Measurements from ENCODE around the gene MAPKBP1.
"Not testable (repeated sequence)": the region's sequence is repeated elsewhere in the genome, so short reads cannot be mapped to it uniquely, and the experiment has no call there.

MAPKBP1 gene, protein sequence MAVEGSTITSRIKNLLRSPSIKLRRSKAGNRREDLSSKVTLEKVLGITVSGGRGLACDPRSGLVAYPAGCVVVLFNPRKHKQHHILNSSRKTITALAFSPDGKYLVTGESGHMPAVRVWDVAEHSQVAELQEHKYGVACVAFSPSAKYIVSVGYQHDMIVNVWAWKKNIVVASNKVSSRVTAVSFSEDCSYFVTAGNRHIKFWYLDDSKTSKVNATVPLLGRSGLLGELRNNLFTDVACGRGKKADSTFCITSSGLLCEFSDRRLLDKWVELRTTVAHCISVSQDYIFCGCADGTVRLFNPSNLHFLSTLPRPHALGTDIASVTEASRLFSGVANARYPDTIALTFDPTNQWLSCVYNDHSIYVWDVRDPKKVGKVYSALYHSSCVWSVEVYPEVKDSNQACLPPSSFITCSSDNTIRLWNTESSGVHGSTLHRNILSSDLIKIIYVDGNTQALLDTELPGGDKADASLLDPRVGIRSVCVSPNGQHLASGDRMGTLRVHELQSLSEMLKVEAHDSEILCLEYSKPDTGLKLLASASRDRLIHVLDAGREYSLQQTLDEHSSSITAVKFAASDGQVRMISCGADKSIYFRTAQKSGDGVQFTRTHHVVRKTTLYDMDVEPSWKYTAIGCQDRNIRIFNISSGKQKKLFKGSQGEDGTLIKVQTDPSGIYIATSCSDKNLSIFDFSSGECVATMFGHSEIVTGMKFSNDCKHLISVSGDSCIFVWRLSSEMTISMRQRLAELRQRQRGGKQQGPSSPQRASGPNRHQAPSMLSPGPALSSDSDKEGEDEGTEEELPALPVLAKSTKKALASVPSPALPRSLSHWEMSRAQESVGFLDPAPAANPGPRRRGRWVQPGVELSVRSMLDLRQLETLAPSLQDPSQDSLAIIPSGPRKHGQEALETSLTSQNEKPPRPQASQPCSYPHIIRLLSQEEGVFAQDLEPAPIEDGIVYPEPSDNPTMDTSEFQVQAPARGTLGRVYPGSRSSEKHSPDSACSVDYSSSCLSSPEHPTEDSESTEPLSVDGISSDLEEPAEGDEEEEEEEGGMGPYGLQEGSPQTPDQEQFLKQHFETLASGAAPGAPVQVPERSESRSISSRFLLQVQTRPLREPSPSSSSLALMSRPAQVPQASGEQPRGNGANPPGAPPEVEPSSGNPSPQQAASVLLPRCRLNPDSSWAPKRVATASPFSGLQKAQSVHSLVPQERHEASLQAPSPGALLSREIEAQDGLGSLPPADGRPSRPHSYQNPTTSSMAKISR (N-terminal part only)

DNA sequence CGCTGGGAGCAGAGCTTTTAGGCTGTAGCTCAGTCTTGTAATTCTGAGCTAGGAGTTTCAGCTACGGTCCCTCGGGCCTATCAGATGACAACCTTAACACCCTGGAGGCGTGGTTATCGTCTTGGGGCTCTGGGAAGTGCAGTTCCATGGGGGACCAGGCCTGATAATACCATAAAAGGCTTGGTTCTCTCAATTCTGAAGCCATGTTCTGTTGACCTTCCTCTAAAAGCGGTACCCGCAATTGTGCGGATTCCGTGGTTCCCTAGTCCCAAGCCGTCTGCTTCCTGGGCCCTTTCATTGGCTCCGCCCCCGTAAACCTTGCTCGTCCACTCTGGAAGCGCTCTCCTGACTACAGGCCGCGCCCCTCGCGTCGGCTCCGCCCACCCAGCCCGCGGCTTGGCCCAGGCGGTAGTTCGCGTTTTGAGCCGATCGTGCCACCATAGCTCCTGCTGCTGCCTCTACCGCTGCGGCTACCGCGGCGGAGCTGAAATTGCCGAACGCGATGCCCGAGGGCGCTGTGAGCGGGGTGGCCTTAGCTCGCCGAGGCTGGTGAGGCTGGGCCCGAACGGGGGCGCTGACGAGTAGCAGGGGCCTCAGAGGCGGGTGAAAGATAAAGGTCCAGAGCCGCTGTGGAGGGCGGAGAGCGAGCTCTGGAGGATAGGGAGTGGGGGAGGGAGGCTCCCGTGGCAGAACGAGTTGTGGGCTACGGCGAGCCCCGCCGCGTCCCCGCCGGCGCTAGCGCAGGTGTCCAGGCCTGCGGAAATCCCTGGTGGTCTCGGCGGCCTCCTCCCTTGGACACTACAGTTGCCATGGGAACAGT, at the start of gene MAPKBP1:
Gene MAPKBP1 (plus strand): TSS at position 423 of the 820 bp plus-strand sequence. CDS start 792 bp downstream, outside the sequence.
- DNase-seq = peak; percentile 88 to 95

DNA sequence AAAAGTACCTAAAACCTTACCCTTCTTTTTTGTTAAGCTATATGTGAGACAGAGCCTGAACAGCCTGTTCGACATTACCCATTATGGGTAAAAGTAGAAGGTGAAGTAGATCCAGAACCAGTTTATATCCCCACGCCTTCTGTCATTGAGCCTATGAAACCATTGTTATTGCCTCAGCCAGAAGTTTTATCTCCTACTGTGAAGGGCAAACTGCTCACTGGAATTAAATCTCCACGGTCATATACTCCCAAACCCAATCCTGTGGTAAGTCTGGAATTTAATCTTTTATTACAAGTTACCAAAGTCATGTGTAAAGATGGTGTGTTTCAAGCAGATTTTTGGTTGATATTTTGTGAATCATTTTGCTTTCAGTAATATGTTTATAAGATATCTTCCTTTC, 47.1 kb upstream of the MAPKBP1 start:
- no peak for DNase-seq

DNA sequence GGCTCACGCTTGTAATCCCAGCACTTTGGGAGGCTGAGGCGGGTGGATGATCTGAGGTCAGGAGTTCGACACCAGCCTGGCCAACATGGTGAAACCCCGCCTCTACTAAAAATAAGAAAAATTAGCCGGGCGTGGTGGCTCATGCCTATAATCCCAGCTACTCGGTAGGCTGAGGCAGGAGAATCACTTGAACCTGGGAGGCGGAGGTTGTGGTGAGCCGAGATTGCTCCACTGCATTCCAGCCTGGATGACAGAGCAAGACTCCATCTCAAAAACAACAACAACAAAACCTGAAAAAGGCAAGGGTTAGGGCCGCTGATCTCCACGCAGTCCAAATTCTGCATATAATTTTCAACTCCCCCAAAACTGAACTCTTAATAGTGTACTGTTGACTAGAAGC, 46.2 kb upstream of the MAPKBP1 start:
- DNase-seq = not testable (repeated sequence)

DNA sequence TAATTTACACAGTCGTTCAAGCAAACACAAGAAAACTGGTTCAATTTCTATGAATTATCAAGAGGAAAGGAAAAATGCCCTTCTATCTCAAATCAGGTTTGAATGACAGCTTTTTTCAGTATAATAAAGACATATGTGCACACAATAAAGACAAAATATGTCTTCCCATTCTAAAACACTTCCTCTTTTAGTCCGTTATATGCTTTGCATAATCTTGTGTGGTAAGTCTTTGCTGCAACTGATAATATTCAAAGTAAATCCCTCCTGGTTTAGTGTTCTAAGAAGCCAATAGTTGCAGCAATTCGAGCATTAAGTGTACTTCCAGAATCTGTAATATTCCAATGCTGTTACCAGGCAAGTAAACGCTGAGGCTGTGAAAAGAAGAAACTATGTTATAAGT, 43.7 kb upstream of the MAPKBP1 start:
- no peak for DNase-seq

DNA sequence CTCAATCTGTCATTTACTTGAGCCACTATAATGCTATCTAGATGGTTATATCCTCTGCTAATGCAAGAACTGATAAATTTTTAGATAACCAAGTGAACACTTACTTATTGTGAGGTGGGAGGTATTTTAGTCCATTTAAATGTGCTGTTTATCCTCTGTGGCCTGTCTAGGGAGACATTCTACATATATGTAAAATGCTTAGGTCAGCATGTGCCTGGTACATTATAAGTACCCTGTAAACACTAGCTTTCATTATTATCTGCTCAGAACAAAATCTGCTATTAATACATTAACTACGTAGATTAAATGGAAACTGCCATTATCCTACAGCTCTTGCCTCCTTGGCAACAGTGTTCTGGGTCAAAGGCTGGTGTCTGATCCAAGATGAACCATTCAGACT, 41.8 kb upstream of the MAPKBP1 start:
- DNase-seq = no peak

DNA sequence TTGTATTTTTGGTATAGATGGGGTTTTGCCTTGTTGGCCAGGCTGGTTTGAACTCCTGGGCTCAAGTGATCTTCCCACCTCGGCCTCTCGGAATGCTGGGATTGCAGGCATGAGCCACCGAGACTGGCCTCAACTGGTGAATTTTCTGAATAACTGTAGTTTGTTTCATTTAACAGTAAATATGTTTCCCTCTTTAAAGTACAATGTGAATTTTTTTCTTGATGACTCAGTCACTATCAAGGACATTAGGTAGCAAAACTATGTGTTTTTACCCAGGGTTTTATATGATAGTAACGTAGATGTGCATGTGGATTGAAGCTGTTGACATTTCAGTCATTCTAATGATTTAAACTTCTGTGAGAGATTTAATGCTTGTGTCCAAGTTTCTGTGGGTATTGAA, 40.2 kb upstream of the MAPKBP1 start:
- no peak for DNase-seq

DNA sequence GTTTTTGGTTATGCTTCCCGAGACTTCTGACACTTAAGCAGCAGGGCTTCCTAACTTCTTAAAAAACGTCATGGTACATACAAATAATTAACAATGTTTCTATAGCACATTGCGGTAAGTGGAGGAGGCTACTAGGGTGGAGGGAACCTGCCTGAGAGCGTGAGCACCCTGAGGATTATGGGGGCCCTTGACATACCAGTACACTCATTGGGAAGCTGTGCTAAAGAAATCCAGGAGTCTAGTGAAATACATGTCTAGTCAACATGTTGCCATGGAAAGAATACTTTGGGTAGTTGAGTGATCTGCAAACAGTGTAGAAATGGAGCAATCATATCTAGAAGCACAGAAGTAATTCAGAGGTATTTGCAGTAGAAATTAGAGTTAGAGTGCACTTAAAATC, 39.2 kb upstream of the MAPKBP1 start:
- DNase-seq = no peak

DNA sequence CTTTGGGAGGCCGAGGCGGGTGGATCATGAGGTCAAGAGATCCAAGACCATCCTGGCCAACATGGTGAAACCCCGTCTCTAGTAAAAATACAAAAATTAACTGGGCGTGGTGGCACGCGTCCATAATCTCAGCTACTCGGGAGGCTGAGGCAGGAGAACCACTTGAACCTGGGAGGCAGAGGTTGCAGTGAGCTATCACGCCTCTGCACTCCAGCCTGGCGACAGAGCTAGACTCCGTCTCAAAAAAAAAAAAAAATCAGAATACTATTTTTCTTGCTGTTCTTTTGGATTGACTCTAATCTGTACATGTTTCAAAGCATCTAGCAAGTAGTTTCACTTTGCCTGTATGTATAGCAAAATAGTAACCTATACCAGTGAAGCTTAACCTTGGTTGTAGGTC, 38.8 kb upstream of the MAPKBP1 start:
- not testable (repeated sequence) for DNase-seq

DNA sequence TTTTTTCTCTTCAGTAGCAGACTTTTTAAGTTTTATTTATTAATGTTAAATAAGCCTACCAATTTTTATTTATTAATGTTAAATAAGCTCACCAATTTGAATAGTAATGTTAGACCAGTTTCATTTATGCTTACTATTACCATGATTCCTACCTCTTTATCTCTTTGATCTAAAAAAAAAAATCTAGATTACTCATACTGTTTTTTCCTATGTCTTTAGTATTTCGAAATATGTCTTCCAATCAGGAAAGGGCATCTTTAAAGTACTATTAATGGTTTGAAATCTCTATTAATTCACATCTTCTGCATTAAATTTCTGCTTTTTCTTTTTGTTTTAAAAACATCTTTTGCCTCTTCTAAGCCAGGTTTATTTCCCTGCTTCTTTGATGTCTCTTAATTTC, 27.5 kb upstream of the MAPKBP1 start:
- no peak for DNase-seq

DNA sequence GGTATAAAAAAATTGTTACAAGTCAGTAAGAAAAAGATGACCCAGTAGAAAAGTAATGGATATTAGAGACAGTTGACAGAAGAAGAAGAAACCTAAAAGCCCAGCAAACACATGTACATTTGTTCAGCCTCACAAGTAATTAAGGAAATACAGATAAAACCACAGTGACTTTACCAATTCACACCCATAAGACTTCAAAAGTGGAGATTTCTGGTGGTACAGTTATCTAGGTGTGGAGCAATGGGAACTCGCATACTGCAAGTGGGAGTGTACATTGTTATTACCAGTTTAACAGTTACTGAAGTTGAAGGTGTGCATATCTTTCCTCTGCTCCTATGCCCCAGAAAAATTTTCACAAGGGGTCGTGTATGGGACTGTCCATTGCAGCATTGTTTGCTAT, 18.1 kb upstream of the MAPKBP1 start:
- DNase-seq = no peak

DNA sequence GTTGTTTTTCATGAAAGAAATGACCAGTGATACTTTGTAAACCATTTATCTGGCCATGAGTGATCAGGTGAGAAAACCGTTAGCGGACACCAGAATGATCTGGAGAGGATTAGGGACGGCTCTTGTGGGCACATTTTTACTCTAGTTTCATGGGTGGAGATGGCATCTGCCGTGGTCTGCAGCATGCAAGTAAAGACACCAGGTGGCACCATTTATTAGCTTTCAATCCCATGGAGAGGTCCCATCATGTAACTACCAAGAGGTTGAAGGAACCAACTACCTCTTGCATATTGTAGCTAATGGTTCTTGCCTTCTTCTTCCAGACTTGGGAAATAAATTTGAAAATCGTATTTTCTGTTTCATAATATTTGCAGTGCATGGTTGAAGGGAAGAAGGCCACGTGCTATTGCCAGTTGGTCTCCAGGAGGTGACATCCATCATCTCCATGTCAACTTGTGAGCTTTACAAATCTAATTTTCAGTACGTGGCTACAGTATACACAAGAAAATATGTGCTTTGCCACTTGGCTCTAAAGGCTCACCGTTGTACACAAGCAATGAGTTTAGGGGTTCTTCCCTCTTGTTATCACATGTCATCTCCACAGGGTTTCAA, 1.5 kb upstream of the MAPKBP1 start:
- peak in 1 of 2 experiments; percentile 62 for DNase-seq

DNA sequence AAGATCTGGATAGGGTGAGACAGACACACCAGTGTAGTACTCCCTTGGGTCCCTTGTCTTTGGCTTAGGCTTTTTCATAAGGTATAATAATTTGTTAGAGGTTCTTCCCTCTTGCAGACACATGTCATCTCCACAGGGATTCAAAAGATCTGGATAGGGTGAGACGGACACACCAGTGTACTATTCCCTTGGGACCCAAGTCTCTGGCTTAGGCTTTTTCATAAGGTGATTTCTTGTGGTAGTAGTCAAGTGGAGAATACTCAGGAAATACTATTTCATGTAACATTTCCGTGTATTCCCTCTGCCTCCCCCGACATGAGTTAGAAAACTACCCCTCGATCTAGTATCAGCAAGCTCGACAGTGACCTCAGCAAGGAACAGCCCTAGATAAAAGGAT, 954 bp upstream of the MAPKBP1 start:
- no peak for DNase-seq

DNA sequence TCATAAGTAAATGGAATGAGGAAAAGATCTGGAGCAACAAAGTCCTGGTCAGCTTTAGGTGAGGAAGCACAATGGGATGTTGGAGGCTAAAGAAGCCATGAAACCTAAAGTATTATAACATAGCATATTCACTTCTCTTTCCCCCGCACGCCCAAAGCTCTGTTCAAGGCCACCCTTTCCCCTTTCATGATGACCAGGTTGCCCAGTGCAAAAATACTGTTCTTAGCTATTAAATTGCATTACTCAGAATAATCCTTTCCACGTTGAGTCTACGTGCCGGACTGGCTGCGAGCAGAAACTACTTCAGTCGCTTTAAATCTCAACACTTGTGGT, 589 bp upstream of the MAPKBP1 start:
- DNase-seq = no peak

DNA sequence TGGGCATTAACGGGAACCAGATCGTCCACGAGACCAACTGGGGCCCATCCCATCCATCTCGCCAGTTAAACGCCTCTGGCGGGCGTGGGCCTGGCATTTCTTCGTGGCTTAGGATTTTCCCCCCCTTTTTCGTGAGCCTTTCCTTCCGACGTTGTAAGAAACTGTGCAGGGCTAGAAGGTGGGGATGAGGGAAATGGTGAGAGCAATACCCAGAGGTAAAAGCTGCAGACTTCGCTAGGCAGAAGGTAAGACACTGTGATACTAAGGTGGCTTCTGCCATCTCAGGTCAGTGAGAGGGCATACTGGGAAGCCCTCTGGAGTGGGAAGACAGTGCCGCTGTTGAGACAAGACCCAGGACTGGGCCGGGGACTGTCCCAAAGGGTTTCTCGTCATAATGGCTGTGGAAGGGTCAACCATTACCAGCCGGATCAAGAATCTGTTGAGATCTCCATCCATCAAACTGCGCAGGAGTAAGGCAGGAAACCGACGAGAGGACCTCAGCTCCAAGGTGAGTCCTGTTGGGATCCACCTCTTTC, 666 bp downstream of the MAPKBP1 start:
- DNase-seq = no peak

DNA sequence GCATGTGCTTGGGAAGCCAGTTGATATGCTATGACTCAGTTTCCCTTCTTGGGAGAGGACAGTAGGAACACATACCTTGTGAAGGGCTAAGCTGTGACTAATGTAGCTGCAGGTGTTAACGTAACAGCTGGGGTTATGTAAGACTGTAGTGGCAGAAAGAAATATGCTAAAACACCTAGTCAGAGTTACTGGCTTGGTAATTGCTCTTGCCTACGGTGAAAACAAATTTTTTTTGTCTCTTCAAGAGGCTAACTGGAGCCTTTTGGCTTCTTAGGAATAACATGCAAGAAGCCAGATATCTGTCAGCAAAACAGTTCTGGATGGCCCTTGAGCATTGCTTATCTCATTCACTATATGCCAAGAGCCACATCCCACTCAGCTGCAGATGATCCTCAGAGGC, 1.4 kb downstream of the MAPKBP1 start:
- DNase-seq = no peak

DNA sequence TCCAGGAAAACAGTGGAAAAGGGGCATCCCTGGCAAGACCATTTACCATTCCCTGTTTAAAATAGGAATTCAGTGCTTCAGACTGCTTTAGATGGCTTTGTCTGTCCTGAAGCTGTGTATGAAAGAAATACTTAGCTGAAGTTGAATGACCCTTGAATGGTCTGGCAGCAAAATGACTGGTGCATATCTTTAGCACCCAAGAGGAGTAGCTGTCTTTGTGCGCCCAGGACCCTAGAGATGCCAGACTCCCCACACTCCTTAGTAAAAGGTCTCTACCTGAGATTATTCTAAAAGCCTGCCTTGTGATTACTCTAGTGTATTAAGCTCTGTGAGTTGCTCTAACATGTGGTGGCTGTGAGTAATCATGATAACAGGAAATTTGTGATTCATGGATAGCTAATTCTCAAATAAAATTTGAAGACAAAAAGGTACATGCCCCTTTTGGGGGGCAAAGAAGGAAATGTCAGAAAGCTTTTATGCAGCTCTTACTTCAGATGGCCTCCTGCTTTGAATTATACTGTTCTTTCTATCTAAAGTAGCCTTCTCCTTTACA, 3.2 kb downstream of the MAPKBP1 start:
- DNase-seq = no peak

DNA sequence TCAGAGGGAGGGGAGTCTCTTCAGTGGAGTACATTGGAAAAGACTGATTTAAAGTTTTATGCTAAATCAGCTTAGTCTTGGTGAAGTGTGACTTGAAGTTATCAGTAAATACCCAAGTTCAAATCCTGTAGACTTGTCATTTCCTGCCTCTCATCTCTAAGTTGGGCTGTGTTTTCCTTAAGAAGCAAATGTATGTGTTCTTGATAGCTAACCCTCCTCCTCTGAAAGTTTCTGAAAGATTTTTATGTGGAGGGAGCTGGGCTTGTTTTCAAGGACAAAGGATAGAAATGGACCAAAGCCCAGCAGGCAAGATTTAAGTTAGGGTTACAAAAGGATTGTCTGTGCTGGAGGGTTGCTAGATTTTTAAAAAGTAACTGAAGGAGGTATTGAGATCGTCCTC, 4.2 kb downstream of the MAPKBP1 start:
- DNase-seq = no peak

DNA sequence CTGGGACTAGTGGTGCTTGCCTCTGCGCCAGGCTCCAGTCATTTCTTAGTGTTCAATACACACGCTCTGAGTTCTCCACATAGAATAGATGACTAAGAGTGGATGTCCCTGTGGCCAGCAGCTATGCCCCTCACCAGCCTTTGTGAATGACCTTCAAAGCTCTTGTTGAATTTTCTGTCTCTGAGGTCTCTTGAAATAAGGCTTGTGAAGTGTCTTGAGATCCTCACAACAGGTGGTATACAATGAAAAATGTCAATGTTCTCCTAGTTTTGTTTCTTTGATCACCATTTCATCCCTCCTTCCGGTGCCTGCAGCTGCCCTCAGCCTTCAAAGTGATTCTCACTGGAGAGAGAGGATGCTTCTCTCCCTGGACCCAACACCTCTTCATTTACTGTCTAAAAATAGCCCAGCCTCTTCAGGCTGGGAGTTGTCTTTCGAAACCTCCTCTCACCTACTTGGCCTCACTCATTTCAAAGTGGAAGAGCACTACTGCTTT, 5.4 kb downstream of the MAPKBP1 start:
- DNase-seq = no peak

DNA sequence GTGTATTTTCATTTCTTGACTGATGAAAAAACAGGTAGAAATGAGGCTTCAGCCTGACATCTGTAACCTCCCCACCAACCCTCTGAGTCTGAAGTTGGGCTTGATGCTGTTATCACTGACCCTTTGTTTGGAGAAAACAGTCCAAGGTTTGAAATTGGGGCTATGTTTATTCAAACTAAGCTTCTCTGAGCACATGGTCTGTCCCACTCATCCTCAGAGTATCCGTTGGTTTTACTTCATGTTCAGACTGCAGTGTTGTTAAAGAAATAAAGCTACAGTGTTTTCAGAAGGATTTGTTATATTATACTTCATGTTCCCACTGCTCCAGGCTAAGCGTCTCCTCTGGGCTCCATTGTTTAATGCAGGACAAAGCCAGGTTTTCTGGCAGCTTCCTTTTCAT, 6.0 kb downstream of the MAPKBP1 start:
- no peak for DNase-seq

DNA sequence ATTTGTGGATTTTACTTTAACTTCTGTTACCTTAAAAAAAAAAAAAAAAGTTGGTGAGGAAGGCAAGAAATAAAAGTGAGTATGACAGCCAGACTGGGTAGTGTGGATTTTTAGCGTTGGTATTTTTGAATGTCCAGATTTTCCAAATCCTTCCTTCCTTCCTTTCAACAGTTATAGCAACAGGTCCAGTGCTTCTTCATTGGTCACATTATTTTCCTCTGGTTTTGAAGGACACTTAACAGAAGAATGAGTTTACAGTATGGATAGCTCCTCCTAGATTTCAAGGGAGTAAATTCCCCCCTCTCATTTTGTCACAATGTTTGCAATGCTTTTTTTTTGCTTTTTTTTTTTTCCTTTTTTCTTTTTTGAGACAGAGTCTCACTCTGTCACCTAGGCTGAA, 6.4 kb downstream of the MAPKBP1 start:
- DNase-seq = no peak

Data from cerebellar nuclear complex (tissue), 1 donor.